Skin epidermis (tissue), 12 donors: ENCODE results near the gene SEPHS1.
"Not testable (repeated sequence)": the region's sequence is repeated elsewhere in the genome, so short reads cannot be mapped to it uniquely, and the experiment has no call there.

Experiments
- H3K27ac ChIP-seq, 21 experiments: fragments of 200-600 bp; sonication (generic) in 11 of 21; one replicate each; pipeline ENCODE4 v1.5.0; 2020; ENCODE audit warnings: mild to moderate bottlenecking in 3 of 21, inconsistent platforms in 2 of 21, moderate library complexity in 2 of 21
- H3K4me3 ChIP-seq, 7 experiments: fragments of 200-600 bp; sonication (generic) in 2 of 7; one replicate each; pipeline ENCODE4 v1.5.0; 2020; ENCODE audit warnings: inconsistent platforms in 2 of 7, mild to moderate bottlenecking in 2 of 7, moderate library complexity in 1 of 7

Gene SEPHS1

GRCh38 chr10:13331646-13332045 lies 16.4 kb downstream of the SEPHS1 start:
- no peak overlapping the region for H3K27ac ChIP-seq

GRCh38 chr10:13330980-13331379 lies 17.1 kb downstream of the SEPHS1 start:
- not testable (repeated sequence) for H3K27ac ChIP-seq, H3K4me3 ChIP-seq

More at GRCh38 chr10:13331646-13332045, 16.4 kb downstream of the SEPHS1 start:
- no peak overlapping the region for H3K4me3 ChIP-seq

GRCh38 chr10:13329565-13329964 lies 18.5 kb downstream of the SEPHS1 start:
- Histone ChIP-seq H3K4me3 (no peak overlapping the region), H3K27ac (no peak overlapping the region)

GRCh38 chr10:13328613-13329012 lies 19.5 kb downstream of the SEPHS1 start:
- no peak overlapping the region for H3K27ac ChIP-seq
- no peak overlapping the region for H3K4me3 ChIP-seq

GRCh38 chr10:13328126-13328525 lies 20.0 kb downstream of the SEPHS1 start:
- Histone ChIP-seq H3K27ac (no peak overlapping the region), H3K4me3 (no peak overlapping the region)

- Histone ChIP-seq H3K27ac (no peak overlapping the region), H3K4me3 (no peak overlapping the region)
Measured at GRCh38 chr10:13327534-13327933, 20.6 kb downstream of the SEPHS1 start.

GRCh38 chr10:13322615-13323148 lies 25.4 kb downstream of the SEPHS1 start:
- Histone ChIP-seq H3K27ac (no peak overlapping the region), H3K4me3 (no peak overlapping the region)

- H3K27ac ChIP-seq: no peak overlapping the region
- H3K4me3 ChIP-seq: no peak overlapping the region
Measured at GRCh38 chr10:13321576-13321975, 26.5 kb downstream of the SEPHS1 start.

GRCh38 chr10:13319166-13319565 lies 28.9 kb downstream of the SEPHS1 start:
- no peak overlapping the region for H3K27ac ChIP-seq
- H3K4me3 ChIP-seq: no peak overlapping the region

GRCh38 chr10:13317474-13317873 lies 30.6 kb downstream of the SEPHS1 start:
- Histone ChIP-seq H3K27ac (no peak overlapping the region), H3K4me3 (no peak overlapping the region)

GRCh38 chr10:13316635-13317311 lies 31.3 kb downstream of the SEPHS1 start:
- H3K4me3 ChIP-seq: no peak overlapping the region
- no peak overlapping the region for H3K27ac ChIP-seq

- H3K4me3 ChIP-seq: no peak overlapping the region
- H3K27ac ChIP-seq: no peak overlapping the region
Measured at GRCh38 chr10:13315361-13315760, 32.7 kb downstream of the SEPHS1 start.

GRCh38 chr10:13311177-13311575 lies 36.9 kb downstream of the SEPHS1 start:
- H3K4me3 ChIP-seq: no peak overlapping the region
- no peak overlapping the region for H3K27ac ChIP-seq

- Histone ChIP-seq H3K27ac (no peak overlapping the region), H3K4me3 (no peak overlapping the region)
Measured at GRCh38 chr10:13310518-13311176, 37.4 kb downstream of the SEPHS1 start.

- H3K4me3 ChIP-seq: no peak overlapping the region
- no peak overlapping the region for H3K27ac ChIP-seq
Measured at GRCh38 chr10:13309792-13310191, 38.3 kb downstream of the SEPHS1 start.

GRCh38 chr10:13308096-13308495 lies 40.0 kb downstream of the SEPHS1 start:
- no peak overlapping the region for H3K4me3 ChIP-seq
- H3K27ac ChIP-seq: no peak overlapping the region

GRCh38 chr10:13306103-13306502 lies 42.0 kb downstream of the SEPHS1 start:
- Histone ChIP-seq H3K27ac (no peak overlapping the region), H3K4me3 (no peak overlapping the region)

GRCh38 chr10:13302821-13303555 lies 45.1 kb downstream of the SEPHS1 start:
- Histone ChIP-seq H3K4me3 (peak overlapping the region in 4 of 7 experiments; percentile 40 to 58 (median 48)), H3K27ac (peak overlapping the region in 11 of 21 experiments; percentile 41 to 98 (median 88))

- peak within 1 kb of the TSS; percentile 65 to 90 (median 72) for H3K4me3 ChIP-seq
- peak within 1 kb of the TSS; percentile 78 to 98 (median 91) for H3K27ac ChIP-seq
Measured at GRCh38 chr10:13299437-13300287, 48.4 kb downstream of the SEPHS1 start, which contains the start of gene PHYH. PHYH (minus strand) TSS chr10:13300064; CDS start chr10:13300042, 22 bp downstream.
